OCI-LY1 (cell line): ENCODE measurements around the gene DOCK4.

Source experiments
- H2AFZ ChIP-seq: fragments of 200-600 bp; sonication (generic), shearing (Covaris generic); 2 replicates; pipeline ENCODE4 v1.6.0; 2014; ENCODE audit warnings: antibody characterized with exemption, mild to moderate bottlenecking, low read length
- H3F3A ChIP-seq: fragments of 200-600 bp; sonication (generic), shearing (Covaris generic); 2 replicates; pipeline ENCODE4 v1.6.0; 2014; ENCODE audit warnings: mild to moderate bottlenecking, antibody characterized with exemption, low read length, moderate library complexity; ENCODE audit not compliant: insufficient read depth
- H3K27ac ChIP-seq: fragments of 200-600 bp; sonication (generic); 2 replicates; pipeline ENCODE4 v1.5.1; 2014; ENCODE audit warnings: low read length, mixed run types, mild to moderate bottlenecking, low read depth; ENCODE audit not compliant: poor library complexity, severe bottlenecking
- H3K27me3 ChIP-seq: fragments of 200-600 bp; sonication (generic); 2 replicates; pipeline ENCODE4 v1.6.0; 2014; ENCODE audit warnings: antibody characterized with exemption, mild to moderate bottlenecking, low read length, moderate library complexity; ENCODE audit not compliant: insufficient read depth
- H3K36me3 ChIP-seq: fragments of 200-600 bp; sonication (generic); 2 replicates; pipeline ENCODE4 v1.6.1; 2014; ENCODE audit warnings: mild to moderate bottlenecking, antibody characterized with exemption, low read length, moderate library complexity, mixed read lengths; ENCODE audit not compliant: insufficient read depth
- H3K4me1 ChIP-seq: fragments of 200-600 bp; sonication (generic); 2 replicates; pipeline ENCODE4 v1.5.1; 2014; ENCODE audit warnings: mild to moderate bottlenecking, low read length, moderate library complexity; ENCODE audit not compliant: insufficient read depth, severe bottlenecking
- H3K4me2 ChIP-seq: fragments of 200-600 bp; sonication (generic), shearing (Covaris generic); 2 replicates; pipeline ENCODE4 v1.6.1; 2014; ENCODE audit warnings: low read length
- H3K4me3 ChIP-seq: fragments of 200-600 bp; sonication (generic); 2 replicates; pipeline ENCODE4 v1.5.1; 2014; ENCODE audit warnings: low read length, low read depth, mild to moderate bottlenecking, mixed read lengths; ENCODE audit not compliant: poor library complexity, severe bottlenecking
- H3K79me2 ChIP-seq: fragments of 200-600 bp; shearing (Covaris generic); 2 replicates; pipeline ENCODE4 v1.6.1; 2016; ENCODE audit warnings: mixed run types, low read length, mixed read lengths; ENCODE audit not compliant: insufficient read depth
- H3K9ac ChIP-seq: fragments of 200-600 bp; sonication (generic), shearing (Covaris generic); 2 replicates; pipeline ENCODE4 v1.6.1; 2014; ENCODE audit warnings: mild to moderate bottlenecking, low read length, mixed read lengths
- H3K9me2 ChIP-seq: fragments of 200-600 bp; sonication (generic), shearing (Covaris generic); 2 replicates; pipeline ENCODE4 v1.6.1; 2014; ENCODE audit warnings: low read depth, mild to moderate bottlenecking, low read length, mixed read lengths
- H3K9me3 ChIP-seq: fragments of 200-600 bp; shearing (Covaris generic); 2 replicates; pipeline ENCODE4 v1.6.1; 2014; ENCODE audit warnings: low read length, mixed read lengths
- H4K20me1 ChIP-seq: fragments of 200-600 bp; sonication (generic), shearing (Covaris generic); 2 replicates; pipeline ENCODE4 v1.6.0; 2016; ENCODE audit warnings: mild to moderate bottlenecking, low read length; ENCODE audit not compliant: insufficient read depth
- CTCF ChIP-seq: fragments of 200-600 bp; sonication (generic), shearing (Covaris generic); IDR thresholded peaks from 2 replicates; pipeline ENCODE4 v1.5.1; 2017; ENCODE audit warnings: mild to moderate bottlenecking, antibody characterized with exemption, low read length, moderate library complexity, mixed read lengths
- EZH2 ChIP-seq: fragments of 200-600 bp; sonication (generic), shearing (Covaris generic); IDR thresholded peaks from 2 replicates; pipeline ENCODE4 v1.8.0; 2017; ENCODE audit warnings: borderline replicate concordance, mixed run types, mild to moderate bottlenecking, antibody characterized with exemption, low read length, moderate library complexity, mixed read lengths

The DOCK4 gene

DNA sequence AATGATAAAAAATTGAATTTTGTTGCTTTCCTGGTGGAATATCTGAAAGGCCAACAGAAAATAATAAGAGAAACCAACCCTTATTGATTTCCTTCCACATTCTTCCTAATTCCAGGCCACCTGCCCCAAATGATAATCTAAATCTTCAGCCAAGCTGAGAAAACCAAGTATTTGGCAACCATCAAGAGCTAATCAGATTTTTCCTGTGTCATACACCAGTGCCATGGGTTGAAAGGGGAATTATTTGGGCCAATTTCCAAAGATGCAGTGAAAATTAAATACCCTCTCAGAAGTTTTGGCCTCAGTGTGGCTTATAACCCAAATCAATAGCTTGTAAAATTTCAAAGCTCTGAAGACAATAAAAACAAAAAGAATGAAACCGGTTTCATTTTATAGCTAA is 70.4 kb downstream of the DOCK4 start:
- no peaks in the 10 kb centered on the region for H4K20me1 ChIP-seq
- H3K4me3 ChIP-seq = no peak overlapping the region
- no peaks in the 10 kb centered on the region for H3K36me3 ChIP-seq

GRCh38 chr7:112134039-112134438 is 72.2 kb downstream of the DOCK4 start:
- Histone ChIP-seq H4K20me1 (no peaks in the 10 kb centered on the region), H3K79me2 (no peaks in the 10 kb centered on the region), H3K4me1 (no peaks in the 10 kb centered on the region)

More for the DNA sequence above, 70.4 kb downstream of the DOCK4 start:
- no peak overlapping the region for H2AFZ ChIP-seq
- H3K4me1 ChIP-seq = no peaks in the 10 kb centered on the region
- no peaks in the 10 kb centered on the region for H3K27me3 ChIP-seq
- H3K27ac ChIP-seq = no peak overlapping the region
- H3K9me2 ChIP-seq = no peaks in the 10 kb centered on the region
- no peaks in the 10 kb centered on the region for H3K9me3 ChIP-seq
- TF ChIP-seq EZH2 (no peak), CTCF (no peak)
- H3K4me2 ChIP-seq = no peak overlapping the region
- no peak overlapping the region for H3K9ac ChIP-seq
- no peaks in the 10 kb centered on the region for H3K79me2 ChIP-seq
- H3F3A ChIP-seq = no peaks in the 10 kb centered on the region

DNA sequence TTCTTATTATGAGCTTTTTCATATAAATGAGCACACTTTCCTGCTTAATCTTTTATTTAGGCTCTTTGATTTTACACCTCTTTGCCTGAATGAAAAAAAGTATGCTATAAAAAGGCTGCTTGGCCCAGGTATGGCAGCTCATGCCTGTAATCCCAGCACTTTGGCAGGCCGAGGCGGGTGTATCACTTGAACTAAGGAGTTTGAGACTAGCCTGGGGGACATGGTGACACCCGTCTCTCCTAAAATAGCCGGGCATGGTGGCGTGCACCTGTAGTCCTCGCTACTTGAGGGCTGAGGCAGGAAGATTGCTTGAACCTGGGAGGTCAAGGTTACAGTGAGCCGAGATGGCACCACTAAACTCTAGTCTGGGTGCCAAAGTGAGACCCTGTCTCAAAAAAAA is 72.9 kb downstream of the DOCK4 start:
- H3K79me2 ChIP-seq = no peaks in the 10 kb centered on the region
- no peaks in the 10 kb centered on the region for H3K27me3 ChIP-seq
- no peaks in the 10 kb centered on the region for H3K4me1 ChIP-seq
- H3K36me3 ChIP-seq = no peaks in the 10 kb centered on the region
- no peak overlapping the region for H3K27ac ChIP-seq
- H2AFZ ChIP-seq = no peak overlapping the region
- H3K9me3 ChIP-seq = no peaks in the 10 kb centered on the region
- TF ChIP-seq EZH2 (no peak), CTCF (no peak)
- H3K4me3 ChIP-seq = no peak overlapping the region
- no peaks in the 10 kb centered on the region for H4K20me1 ChIP-seq
- H3K9ac ChIP-seq = no peak overlapping the region
- H3K4me2 ChIP-seq = no peak overlapping the region
- no peaks in the 10 kb centered on the region for H3K9me2 ChIP-seq
- H3F3A ChIP-seq = no peaks in the 10 kb centered on the region

More at GRCh38 chr7:112134039-112134438, 72.2 kb downstream of the DOCK4 start:
- H3F3A ChIP-seq = no peaks in the 10 kb centered on the region
- no peaks in the 10 kb centered on the region for H3K27me3 ChIP-seq
- no peak overlapping the region for H2AFZ ChIP-seq
- H3K36me3 ChIP-seq = no peaks in the 10 kb centered on the region
- no peak overlapping the region for H3K27ac ChIP-seq
- no peak overlapping the region for H3K9ac ChIP-seq
- H3K9me3 ChIP-seq = no peaks in the 10 kb centered on the region
- TF ChIP-seq EZH2 = no peak
- no peak for TF ChIP-seq CTCF
- no peak overlapping the region for H3K4me2 ChIP-seq
- H3K4me3 ChIP-seq = no peak overlapping the region
- no peaks in the 10 kb centered on the region for H3K9me2 ChIP-seq
